Kidney (tissue), 14 donors: Measurements from ENCODE around the gene BCAR1. TPM values are rescaled to one million over a fixed set of nuclear protein-coding genes. Genes with fewer than 3 reads are reported as not detected.

ENCODE experiments used
- DNase-seq, 5 donors: peaks; one replicate each; pipeline ENCODE4 v3.0.0-alpha.2; 2013 to 2020
- FAIRE-seq: peaks from 2 replicates; lab custom pipeline; 2012; peaks lifted over from hg19 to GRCh38; lab: Jason Lieb, UNC
- H3K27ac ChIP-seq, 2 donors: one replicate each; pipeline ENCODE4 v1.7.0; 2013; ENCODE audit warnings: low read depth in 2 of 2, low read length in 2 of 2, inconsistent platforms in 1 of 2
- H3K27me3 ChIP-seq: one replicate; pipeline ENCODE4 v1.7.1; 2013; ENCODE audit warnings: low read length, inconsistent platforms; ENCODE audit not compliant: control insufficient read depth, insufficient read depth
- H3K36me3 ChIP-seq, 3 donors: one replicate each; pipeline versions ENCODE4 v1.7.0 to v1.7.1; 2013; ENCODE audit warnings: low read length in 3 of 3, control low read depth in 1 of 3, inconsistent platforms in 1 of 3; ENCODE audit not compliant: insufficient read depth in 3 of 3, control insufficient read depth in 2 of 3
- H3K4me1 ChIP-seq, 3 donors: one replicate each; pipeline versions ENCODE4 v1.7.0 to v1.7.1; 2013; ENCODE audit warnings: low read length in 3 of 3, inconsistent platforms in 1 of 3, low read depth in 1 of 3; ENCODE audit not compliant: control insufficient read depth in 2 of 3, insufficient read depth in 2 of 3
- H3K4me3 ChIP-seq, 3 donors: one replicate each; pipeline versions ENCODE4 v1.7.0 to v1.8.1; 2013; ENCODE audit warnings: low read length in 3 of 3, control low read depth in 1 of 3, inconsistent platforms in 1 of 3
- H3K9ac ChIP-seq, 3 donors: one replicate each; pipeline versions ENCODE4 v1.7.0 to v1.7.1; 2013; ENCODE audit warnings: low read length in 3 of 3, control low read depth in 1 of 3, inconsistent platforms in 1 of 3
- H3K9me3 ChIP-seq, 3 donors: one replicate each; pipeline versions ENCODE4 v1.7.0 to v1.7.1; 2013; ENCODE audit warnings: low read length in 3 of 3, control low read depth in 1 of 3, inconsistent platforms in 1 of 3; ENCODE audit not compliant: control insufficient read depth in 2 of 3, insufficient read depth in 1 of 3
- CTCF ChIP-seq: IDR thresholded peaks from 3 replicates; pipeline ENCODE4 v1.5.1; 2012; ENCODE audit warnings: mild to moderate bottlenecking, moderate library complexity, borderline replicate concordance; ENCODE audit not compliant: insufficient read depth; ENCODE audit errors: extremely low read depth
- intact Hi-C: fragments of 100-400 bp; cut with DNase I; formaldehyde crosslinking; loops from one replicate; pipeline ENCODE4 v1.11.1; 2022
- polyA plus RNA-seq: library from polyadenylated mRNA; stranded (reverse); fragments of 350-450 nt; fragmentation: Illumina TruSeq; extraction: RNeasy Lipid Tissue Mini Kit (QIAGEN cat#74804); gene quantifications from one replicate; pipeline ENCODE4 v1.2.3, GENCODE V29; 2014; ENCODE audit warnings: low read depth, low replicate concordance; ENCODE audit not compliant: insufficient read depth
- total RNA-seq: library from RNA; stranded (reverse); fragmentation: NEBNext Ultra II Directional; extraction: Animal tissue kit (Norgen Biotek cat#: 25700); gene quantifications from one replicate; pipeline ENCODE4 v1.2.1, GENCODE V29; 2021
- donor health status: control.
- donor health status: control.
- donor health status: control.
- donor health status: control.
- donor health status: control.
- donor health status: DM: yes; HTN: yes; CAD: no.
- donor health status: Normal renal cell carcinoma (clear cell type).

BCAR1 gene
- total and polyA plus RNA-seq, 2 donors from 2014 or later = 69.1 to 123 TPM

- no peaks in the 10 kb centered on the region for H3K9me3 ChIP-seq
- peaks cover 0 to 41% (median 37%) of the 10 kb centered on the region in 3 donors for H3K4me1 ChIP-seq
- no peaks in the 10 kb centered on the region for H3K36me3 ChIP-seq
- DNase-seq (peak in 4 of 5 donors; percentile 38 to 85 (median 72)), FAIRE-seq (no peak)
- TF ChIP-seq CTCF = no peak
- intact Hi-C loops = no loop called here
- H3K27me3 ChIP-seq = no peaks in the 10 kb centered on the region
- peak overlapping the region; percentile 27 to 95 (median 57) for H3K9ac ChIP-seq
- peak overlapping the region; percentile 50 to 84 (median 78) for H3K4me3 ChIP-seq
- H3K27ac ChIP-seq = peak overlapping the region; percentile 55 to 79
Observed at GRCh38 chr16:75264999-75265910, 13.8 kb upstream of the BCAR1 start.

GRCh38 chr16:75264457-75264998 lies 13.1 kb upstream of the BCAR1 start:
- no peaks in the 10 kb centered on the region for H3K27me3 ChIP-seq
- H3K36me3 ChIP-seq = no peaks in the 10 kb centered on the region
- peak overlapping the region; percentile 55 to 79 for H3K27ac ChIP-seq
- H3K9me3 ChIP-seq = no peaks in the 10 kb centered on the region
- no peak for FAIRE-seq
- peak in 3 of 5 donors; percentile 36 to 84 (median 78) for DNase-seq
- H3K4me3 ChIP-seq = peak overlapping the region; percentile 47 to 84 (median 78)
- intact Hi-C loops = no loop called here
- TF ChIP-seq CTCF = no peak
- peaks cover 0 to 41% (median 37%) of the 10 kb centered on the region in 3 donors for H3K4me1 ChIP-seq
- peak overlapping the region; percentile 27 to 95 (median 57) for H3K9ac ChIP-seq

GRCh38 chr16:75263963-75264445 lies 12.6 kb upstream of the BCAR1 start:
- peaks cover 0 to 41% (median 40%) of the 10 kb centered on the region in 3 donors for H3K4me1 ChIP-seq
- no peaks in the 10 kb centered on the region for H3K27me3 ChIP-seq
- peak overlapping the region; percentile 47 to 84 (median 78) for H3K4me3 ChIP-seq
- no peaks in the 10 kb centered on the region for H3K36me3 ChIP-seq
- H3K9ac ChIP-seq = peak overlapping the region in 1 of 3 donors; percentile 95
- peak in 2 of 5 donors; percentile 50 to 68 for DNase-seq
- H3K27ac ChIP-seq = peak overlapping the region; percentile 55 to 79
- no peaks in the 10 kb centered on the region for H3K9me3 ChIP-seq
- FAIRE-seq = no peak
- intact Hi-C loops = no loop called here
- no peak for TF ChIP-seq CTCF
